Measurements from ENCODE around the gene BRAT1. TPM values are rescaled to one million over a fixed set of nuclear protein-coding genes. Genes with fewer than 3 reads are reported as not detected.

BRAT1 gene
- total and polyA plus RNA-seq, 4 experiments from 2014 or later = 24.2 to 42.4 (median 39.2) TPM

DNA sequence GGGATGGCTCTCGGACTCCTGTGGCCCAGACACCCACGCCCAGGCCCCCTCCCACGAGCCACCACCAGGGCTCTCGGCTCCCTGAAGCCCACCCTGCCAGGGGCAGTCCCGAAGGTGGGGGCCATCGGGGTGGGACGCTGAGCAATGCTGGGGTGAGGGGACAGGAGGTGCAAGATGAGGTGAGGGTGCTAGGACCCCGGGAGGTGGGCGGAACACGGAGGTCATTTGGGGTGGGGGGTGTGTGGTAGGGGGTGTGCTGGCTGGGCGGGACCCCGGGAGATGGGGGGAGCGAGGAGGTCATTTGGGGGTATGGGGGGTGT lies 52.7 kb downstream of the BRAT1 start:
- H3K27me3 ChIP-seq (ENCODE audit: insufficient read depth, low read length) = no peaks in the 10 kb centered on the region
- Mint-ChIP-seq H3K4me3 (no peak overlapping the region), H3K9me3 (no peaks in the 10 kb centered on the region), H3K27ac (no peak overlapping the region), H3K4me1 (peaks cover 0 to 5% (median under 1%) of the 10 kb centered on the region in 4 donors), H3K27me3 (no peaks in the 10 kb centered on the region), H3K36me3 (no peaks in the 10 kb centered on the region)
- no peaks in the 10 kb centered on the region for H3K36me3 ChIP-seq (ENCODE audit: insufficient read depth, low read length)
- intact Hi-C loops (cut with micrococcal nuclease) = no loop called here
- POLR2A ChIA-PET (ENCODE audit: partially characterized antibody) = interaction anchor here (5.2 kb wide), 1 partner anchor 8 kb away, joined by 27 read pairs; no protein-coding TSS in a partner anchor
- no peaks in the 10 kb centered on the region for H3K9me3 ChIP-seq (ENCODE audit: control insufficient read depth in 1 of 2, low read length in 2 of 2)
- CTCF ChIA-PET (ENCODE audit: partially characterized antibody) = interaction anchor here (0.6 to 2.8 kb wide), 2 partner anchors 30 to 34 kb away, joined by 3 to 7 read pairs; no protein-coding TSS in a partner anchor
- no peak overlapping the region for H3K4me3 ChIP-seq (ENCODE audit: low read length in 2 of 2)
- no peak overlapping the region for H3K27ac ChIP-seq (ENCODE audit: low read depth, low read length)
- H3K4me1 ChIP-seq (ENCODE audit: insufficient read depth, low read length) = peaks cover 2% of the 10 kb centered on the region
- peak in 1 of 5 donors; percentile 23 for DNase-seq

DNA sequence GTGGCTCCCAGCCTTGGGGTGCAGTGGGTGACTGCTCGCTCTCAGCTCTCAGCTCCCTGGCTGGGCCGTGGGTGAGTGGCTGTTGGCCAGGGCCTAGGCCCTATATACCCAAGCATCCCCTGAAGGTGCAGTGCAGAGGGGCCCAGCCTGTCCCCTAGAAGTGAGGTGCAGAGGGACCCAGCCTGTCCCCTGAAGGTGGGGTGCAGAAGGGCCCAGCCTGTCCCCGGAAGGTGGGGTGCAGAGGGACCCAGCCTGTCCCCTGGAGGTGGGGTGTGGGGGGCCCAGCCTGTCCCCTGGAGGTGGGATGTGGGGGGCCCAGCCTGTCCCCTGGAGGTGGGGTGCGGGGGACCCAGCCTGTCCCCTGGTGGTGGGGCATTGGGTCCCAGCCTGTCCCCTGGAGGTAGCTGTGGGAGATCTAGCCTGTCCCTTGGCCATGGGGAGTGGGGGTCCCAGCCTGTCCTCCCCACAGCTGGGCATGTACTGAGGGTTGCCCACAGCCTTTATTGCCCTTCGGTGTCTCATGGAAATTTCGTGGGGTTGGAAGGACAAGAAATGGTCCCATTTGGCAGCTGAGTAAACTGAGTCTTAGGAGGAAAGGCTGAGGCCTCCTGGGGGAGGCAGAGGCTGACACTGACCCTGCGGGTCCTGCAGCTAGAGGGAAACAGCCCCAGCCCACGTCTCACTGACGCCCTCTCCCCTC lies 53.2 kb downstream of the BRAT1 start:
- CTCF ChIA-PET (ENCODE audit: partially characterized antibody) = interaction anchor here (0.6 to 2.8 kb wide), 3 partner anchors 18 to 33 kb away, joined by 3 to 7 read pairs (median 3); no protein-coding TSS in a partner anchor
- intact Hi-C loops (cut with micrococcal nuclease) = no loop called here
- Histone ChIP-seq H3K36me3 (ENCODE audit: insufficient read depth, low read length) (no peaks in the 10 kb centered on the region), H3K4me1 (ENCODE audit: insufficient read depth, low read length) (no peaks in the 10 kb centered on the region), H3K4me3 (ENCODE audit: low read length in 2 of 2) (no peak overlapping the region), H3K27ac (ENCODE audit: low read depth, low read length) (no peak overlapping the region), H3K27me3 (ENCODE audit: insufficient read depth, low read length) (no peaks in the 10 kb centered on the region), H3K9me3 (ENCODE audit: control insufficient read depth in 1 of 2, low read length in 2 of 2) (no peaks in the 10 kb centered on the region)
- Mint-ChIP-seq H3K36me3 (no peaks in the 10 kb centered on the region), H3K9me3 (no peaks in the 10 kb centered on the region), H3K27ac (peak overlapping the region in 1 of 7 donors; percentile 29), H3K4me1 (peaks cover 0 to 4% (median 0%) of the 10 kb centered on the region in 4 donors), H3K4me3 (no peak overlapping the region), H3K27me3 (no peaks in the 10 kb centered on the region)
- POLR2A ChIA-PET (ENCODE audit: partially characterized antibody) = interaction anchor here (1.0 to 5.2 kb wide), 3 partner anchors 9 to 26 kb away, joined by 3 to 27 read pairs (median 3); no protein-coding TSS in a partner anchor
- peak in 1 of 5 donors; percentile 19 for DNase-seq

DNA sequence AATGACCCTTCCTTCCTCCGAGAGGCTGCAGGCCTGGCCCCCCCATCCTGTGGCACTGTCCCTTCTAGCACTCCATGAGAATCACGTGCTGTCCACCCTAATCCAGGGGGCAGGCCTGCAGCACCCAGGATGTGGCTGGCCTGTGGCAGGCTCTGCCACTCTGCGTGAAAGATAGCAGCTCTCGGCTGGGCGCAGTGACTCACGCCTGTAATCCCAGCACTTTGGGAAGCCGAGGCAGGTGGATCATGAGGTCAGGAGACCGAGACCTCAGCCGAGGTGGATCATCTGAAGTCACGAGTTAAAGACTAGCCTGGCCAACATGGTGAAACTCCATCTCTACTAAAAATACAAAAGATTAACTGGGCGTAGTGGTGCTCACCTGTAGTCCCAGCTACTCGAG lies 54.6 kb downstream of the BRAT1 start:
- no peaks in the 10 kb centered on the region for H3K4me1 ChIP-seq (ENCODE audit: insufficient read depth, low read length)
- H3K27ac Mint-ChIP-seq = no peak overlapping the region
- ChIA-PET CTCF (ENCODE audit: partially characterized antibody) (interaction anchor here (1.6 kb wide), 1 partner anchor 17 kb away, joined by 3 read pairs; no protein-coding TSS in a partner anchor), POLR2A (ENCODE audit: partially characterized antibody) (interaction anchor here (1.2 to 5.2 kb wide), 2 partner anchors 10 to 22 kb away, joined by 3 to 27 read pairs; no protein-coding TSS in a partner anchor)
- H3K4me3 ChIP-seq (ENCODE audit: low read length in 2 of 2) = no peak overlapping the region
- peaks cover 0 to 2% of the 10 kb centered on the region in 2 donors for H3K27me3 Mint-ChIP-seq
- no peaks in the 10 kb centered on the region for H3K36me3 ChIP-seq (ENCODE audit: insufficient read depth, low read length)
- no peak overlapping the region for H3K27ac ChIP-seq (ENCODE audit: low read depth, low read length)
- H3K4me3 Mint-ChIP-seq = no peak overlapping the region
- H3K4me1 Mint-ChIP-seq = peaks cover 0 to 4% (median 0%) of the 10 kb centered on the region in 4 donors
- H3K9me3 ChIP-seq (ENCODE audit: control insufficient read depth in 1 of 2, low read length in 2 of 2) = no peaks in the 10 kb centered on the region
- intact Hi-C loops (cut with micrococcal nuclease) = no loop called here
- DNase-seq = peak in 1 of 5 donors; percentile 9
- no peaks in the 10 kb centered on the region for H3K36me3 Mint-ChIP-seq
- no peaks in the 10 kb centered on the region for H3K27me3 ChIP-seq (ENCODE audit: insufficient read depth, low read length)
- no peaks in the 10 kb centered on the region for H3K9me3 Mint-ChIP-seq

DNA sequence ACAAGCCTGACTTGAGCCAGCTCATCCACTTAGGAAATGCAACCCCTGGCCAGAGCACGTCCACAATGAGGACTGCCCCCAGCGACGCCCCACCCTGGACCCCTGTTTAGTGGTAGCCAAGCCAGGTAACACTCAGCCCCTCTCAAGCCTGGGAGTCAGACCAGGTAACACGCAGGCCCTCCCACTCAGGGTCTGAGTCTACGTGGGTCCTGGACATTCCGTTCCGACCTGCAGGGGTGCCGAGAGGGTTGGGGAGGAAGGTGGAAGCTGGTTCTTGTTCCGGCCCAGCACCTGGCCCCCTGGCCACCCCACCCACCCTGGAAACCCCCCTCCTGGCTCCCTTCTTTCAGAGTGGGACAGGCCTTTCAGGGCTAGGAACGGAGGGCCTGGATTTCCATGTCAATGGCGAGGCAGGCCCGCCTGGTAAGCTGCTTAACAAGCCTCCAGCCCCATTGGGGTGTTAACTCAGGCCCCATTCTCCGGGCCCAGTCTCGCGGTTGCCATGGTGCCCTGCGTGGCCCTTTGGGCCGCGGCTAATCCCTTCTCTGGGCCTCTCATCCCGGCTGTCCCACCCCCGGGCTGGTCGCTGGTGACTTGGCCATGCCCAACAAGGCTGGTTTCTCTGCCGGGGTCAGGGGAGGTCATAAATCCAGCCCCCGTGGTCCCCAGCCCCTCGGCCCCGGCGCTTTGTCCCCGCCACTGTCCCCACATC lies 55.4 kb downstream of the BRAT1 start:
- no peak overlapping the region for H3K4me3 Mint-ChIP-seq
- H3K27me3 Mint-ChIP-seq = peaks cover 0 to 2% of the 10 kb centered on the region in 2 donors
- POLR2A ChIA-PET (ENCODE audit: partially characterized antibody) = interaction anchor here (1.3 to 5.2 kb wide), 2 partner anchors 11 to 21 kb away, joined by 3 to 27 read pairs; no protein-coding TSS in a partner anchor

DNA sequence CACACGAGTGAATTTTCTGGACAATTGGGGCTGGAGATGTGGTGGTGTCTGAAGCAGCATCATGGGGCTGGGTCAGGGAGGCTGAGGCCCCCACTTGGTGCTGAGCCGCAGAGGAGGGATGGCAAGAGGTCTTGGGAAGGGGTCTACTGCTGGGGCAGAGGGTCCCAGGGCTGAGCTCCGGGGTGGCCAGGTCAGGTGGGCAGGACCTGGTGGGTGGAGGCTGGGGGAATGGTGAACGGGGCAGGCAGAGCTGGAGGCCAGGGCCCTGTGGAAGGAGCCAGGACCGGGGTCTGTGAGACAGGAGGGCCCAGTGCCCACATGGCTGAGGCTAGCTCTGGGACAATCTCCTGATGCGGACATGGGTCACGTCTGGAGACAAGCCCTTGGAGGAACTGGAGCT lies 56.1 kb downstream of the BRAT1 start:
- peaks cover 0 to 4% (median 0%) of the 10 kb centered on the region in 4 donors for H3K4me1 Mint-ChIP-seq
- no peak for DNase-seq
- Histone ChIP-seq H3K27me3 (ENCODE audit: insufficient read depth, low read length) (no peaks in the 10 kb centered on the region), H3K9me3 (ENCODE audit: control insufficient read depth in 1 of 2, low read length in 2 of 2) (no peaks in the 10 kb centered on the region), H3K27ac (ENCODE audit: low read depth, low read length) (no peak overlapping the region), H3K36me3 (ENCODE audit: insufficient read depth, low read length) (no peaks in the 10 kb centered on the region), H3K4me1 (ENCODE audit: insufficient read depth, low read length) (no peaks in the 10 kb centered on the region), H3K4me3 (ENCODE audit: low read length in 2 of 2) (no peak overlapping the region)
- no peaks in the 10 kb centered on the region for H3K9me3 Mint-ChIP-seq
- ChIA-PET POLR2A (ENCODE audit: partially characterized antibody) (interaction anchor here (1.3 to 5.2 kb wide), 3 partner anchors 10 to 21 kb away, joined by 3 to 27 read pairs (median 7); no protein-coding TSS in a partner anchor), CTCF (ENCODE audit: partially characterized antibody) (interaction anchor here (1.3 to 1.6 kb wide), 2 partner anchors 12 to 32 kb away, joined by 3 to 4 read pairs; no protein-coding TSS in a partner anchor)
- peaks cover 0 to 2% of the 10 kb centered on the region in 2 donors for H3K27me3 Mint-ChIP-seq
- H3K27ac Mint-ChIP-seq = no peak overlapping the region
- no peaks in the 10 kb centered on the region for H3K36me3 Mint-ChIP-seq
- intact Hi-C loops (cut with micrococcal nuclease) = no loop called here
- no peak overlapping the region for H3K4me3 Mint-ChIP-seq

More for the DNA sequence above, 55.4 kb downstream of the BRAT1 start:
- Histone ChIP-seq H3K27me3 (ENCODE audit: insufficient read depth, low read length) (no peaks in the 10 kb centered on the region), H3K36me3 (ENCODE audit: insufficient read depth, low read length) (no peaks in the 10 kb centered on the region), H3K4me3 (ENCODE audit: low read length in 2 of 2) (no peak overlapping the region), H3K9me3 (ENCODE audit: control insufficient read depth in 1 of 2, low read length in 2 of 2) (no peaks in the 10 kb centered on the region), H3K4me1 (ENCODE audit: insufficient read depth, low read length) (no peaks in the 10 kb centered on the region), H3K27ac (ENCODE audit: low read depth, low read length) (no peak overlapping the region)
- Mint-ChIP-seq H3K4me1 (peaks cover 0 to 4% (median 0%) of the 10 kb centered on the region in 4 donors), H3K9me3 (no peaks in the 10 kb centered on the region), H3K36me3 (no peaks in the 10 kb centered on the region), H3K27ac (no peak overlapping the region)
- CTCF ChIA-PET (ENCODE audit: partially characterized antibody) = interaction anchor here (1.3 to 1.6 kb wide), 2 partner anchors 11 to 33 kb away, joined by 3 to 4 read pairs; no protein-coding TSS in a partner anchor
- DNase-seq = no peak
- intact Hi-C loops (cut with micrococcal nuclease) = no loop called here

DNA sequence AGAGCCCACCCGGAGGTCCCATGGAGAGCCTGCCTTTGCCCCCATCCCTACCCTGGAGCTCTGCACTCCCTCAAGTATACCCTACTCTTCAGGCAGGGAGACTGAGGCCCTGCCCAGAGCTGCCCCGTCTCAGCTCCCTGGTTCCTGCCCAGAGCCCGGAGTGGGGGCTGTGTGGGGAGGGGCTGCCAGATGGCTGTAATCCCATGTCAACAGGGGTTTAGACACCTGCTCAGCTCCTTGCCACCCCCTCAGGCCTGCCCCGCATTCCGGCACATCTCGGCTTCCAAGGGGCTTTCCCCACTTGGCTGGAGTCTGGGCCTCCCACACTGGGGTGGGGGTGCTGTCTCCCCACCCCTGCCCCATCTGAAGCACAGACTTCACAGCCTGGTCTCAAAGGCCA lies 56.6 kb downstream of the BRAT1 start:
- ChIA-PET POLR2A (ENCODE audit: partially characterized antibody) (interaction anchor here (1.3 to 5.2 kb wide), 2 partner anchors 10 to 12 kb away, joined by 7 to 27 read pairs; no protein-coding TSS in a partner anchor), CTCF (ENCODE audit: partially characterized antibody) (interaction anchor here (1.3 to 1.6 kb wide), 2 partner anchors 13 to 32 kb away, joined by 3 to 4 read pairs; no protein-coding TSS in a partner anchor)
- Histone ChIP-seq H3K4me1 (ENCODE audit: insufficient read depth, low read length) (no peaks in the 10 kb centered on the region), H3K27me3 (ENCODE audit: insufficient read depth, low read length) (no peaks in the 10 kb centered on the region), H3K36me3 (ENCODE audit: insufficient read depth, low read length) (no peaks in the 10 kb centered on the region), H3K4me3 (ENCODE audit: low read length in 2 of 2) (no peak overlapping the region), H3K27ac (ENCODE audit: low read depth, low read length) (no peak overlapping the region), H3K9me3 (ENCODE audit: control insufficient read depth in 1 of 2, low read length in 2 of 2) (no peaks in the 10 kb centered on the region)
- Mint-ChIP-seq H3K27ac (peak overlapping the region in 1 of 7 donors; percentile 41), H3K9me3 (no peaks in the 10 kb centered on the region), H3K27me3 (peaks cover 0 to 2% of the 10 kb centered on the region in 2 donors), H3K4me1 (no peaks in the 10 kb centered on the region), H3K4me3 (no peak overlapping the region), H3K36me3 (no peaks in the 10 kb centered on the region)
- no peak for DNase-seq
- intact Hi-C loops (cut with micrococcal nuclease) = no loop called here

Measured in CD4-positive, alpha-beta memory T cell (primary cell).